Muscle layer of colon (tissue), 2 donors: Measurements from ENCODE around the gene LHB.
"Not testable (repeated sequence)": the region's sequence is repeated elsewhere in the genome, so short reads cannot be mapped to it uniquely, and the experiment has no call there.

Experiments
- H3K27ac ChIP-seq: one replicate; pipeline ENCODE4 v1.7.0; 2013; ENCODE audit warnings: low read depth, mild to moderate bottlenecking, low read length, moderate library complexity
- H3K27me3 ChIP-seq, 2 donors: one replicate each; pipeline ENCODE4 v1.7.0; 2013; ENCODE audit warnings: low read length in 2 of 2, mild to moderate bottlenecking in 2 of 2; ENCODE audit not compliant: insufficient read depth in 2 of 2, control insufficient read depth in 1 of 2
- H3K36me3 ChIP-seq: one replicate; pipeline ENCODE4 v1.7.0; 2013; ENCODE audit warnings: mild to moderate bottlenecking, low read length; ENCODE audit not compliant: insufficient read depth
- H3K4me1 ChIP-seq: one replicate; pipeline ENCODE4 v1.7.0; 2013; ENCODE audit warnings: mild to moderate bottlenecking, low read length; ENCODE audit not compliant: insufficient read depth
- H3K4me3 ChIP-seq, 2 donors: one replicate each; pipeline ENCODE4 v1.7.0; 2013; ENCODE audit warnings: low read length in 2 of 2, low read depth in 1 of 2, mild to moderate bottlenecking in 1 of 2, moderate library complexity in 1 of 2
- H3K9ac ChIP-seq: one replicate; pipeline ENCODE4 v1.7.0; 2013; ENCODE audit warnings: low read length
- H3K9me3 ChIP-seq: one replicate; pipeline ENCODE4 v1.7.0; 2013; ENCODE audit warnings: mild to moderate bottlenecking, low read length
- donor health status: abdominal sarcoma.
- donor health status: Adenocarcinoma of cecum.

Gene LHB

GRCh38 chr19:49018388-49019241, 1.7 kb upstream of the LHB start:
- not testable (repeated sequence) for H3K9ac ChIP-seq
- H3K36me3 ChIP-seq: peaks cover 10% of the 10 kb centered on the region

DNA sequence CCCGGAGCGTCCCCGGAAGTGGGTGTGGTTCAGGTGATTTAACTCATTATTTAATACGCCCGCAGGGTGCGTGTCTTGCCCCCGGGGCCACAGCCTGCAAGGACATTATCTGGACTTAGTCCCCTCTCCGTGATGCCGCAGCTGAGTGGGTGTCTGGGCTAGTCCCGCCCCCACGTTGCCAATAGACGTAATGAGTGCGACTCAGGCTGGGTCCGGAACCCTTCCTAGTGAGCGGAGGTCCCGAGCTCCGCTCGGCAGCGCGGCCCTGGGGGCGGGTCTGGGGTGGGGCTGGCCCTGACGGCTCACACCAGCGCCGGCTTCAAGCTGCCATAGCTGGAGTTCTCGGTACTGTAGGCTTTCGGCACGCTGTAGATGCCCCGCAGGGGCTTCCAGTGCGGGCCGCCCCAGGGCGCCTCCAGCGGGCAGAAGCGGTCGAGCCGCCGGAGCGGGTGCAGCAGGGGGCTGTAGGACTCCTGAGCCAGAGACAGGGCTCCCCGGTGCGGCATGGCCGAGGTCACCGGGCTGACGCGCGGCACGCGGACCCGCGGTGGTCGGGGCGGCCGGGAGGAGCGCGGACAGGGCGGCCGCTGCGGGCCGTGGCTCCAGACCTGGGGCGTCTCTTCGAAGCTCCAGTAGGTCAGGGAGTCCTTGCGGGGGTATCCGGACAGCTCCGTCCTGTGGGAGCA, 918 bp upstream of the LHB start:
- H3K9me3 ChIP-seq: no peaks in the 10 kb centered on the region
- H3K36me3 ChIP-seq: peaks cover 10% of the 10 kb centered on the region
- no peak overlapping the region for H3K9ac ChIP-seq
- no peaks in the 10 kb centered on the region for H3K4me1 ChIP-seq
- peaks cover 0 to 37% of the 10 kb centered on the region in 2 donors for H3K27me3 ChIP-seq
- H3K4me3 ChIP-seq: peak overlapping the region; percentile 53 to 64
- no peak overlapping the region for H3K27ac ChIP-seq

More at GRCh38 chr19:49018388-49019241, 1.7 kb upstream of the LHB start:
- H3K4me1 ChIP-seq, H3K27ac ChIP-seq, H3K9me3 ChIP-seq: not testable (repeated sequence)
- peak overlapping the region in 1 of 2 donors; percentile 53 for H3K4me3 ChIP-seq
- peaks cover 0 to 37% of the 10 kb centered on the region in 2 donors for H3K27me3 ChIP-seq

GRCh38 chr19:49016067-49016839, 638 bp downstream of the LHB start:
- no peaks in the 10 kb centered on the region for H3K4me1 ChIP-seq
- no peaks in the 10 kb centered on the region for H3K9me3 ChIP-seq
- no peak overlapping the region for H3K27ac ChIP-seq
- H3K4me3 ChIP-seq: no peak overlapping the region
- H3K27me3 ChIP-seq: peaks cover 0 to 37% of the 10 kb centered on the region in 2 donors
- peaks cover 10% of the 10 kb centered on the region for H3K36me3 ChIP-seq
- no peak overlapping the region for H3K9ac ChIP-seq

- Histone ChIP-seq H3K4me3 (no peak overlapping the region), H3K27me3 (peaks cover 0 to 24% of the 10 kb centered on the region in 2 donors), H3K36me3 (peaks cover 20% of the 10 kb centered on the region), H3K9ac (no peak overlapping the region), H3K4me1 (no peaks in the 10 kb centered on the region), H3K27ac (no peak overlapping the region), H3K9me3 (no peaks in the 10 kb centered on the region)
Measured at GRCh38 chr19:49014870-49015255, 2.0 kb downstream of the LHB start.

GRCh38 chr19:49014123-49014869, 2.6 kb downstream of the LHB start:
- Histone ChIP-seq H3K27ac (no peak overlapping the region), H3K4me3 (no peak overlapping the region), H3K4me1 (no peaks in the 10 kb centered on the region), H3K9me3 (no peaks in the 10 kb centered on the region), H3K36me3 (peaks cover 23% of the 10 kb centered on the region), H3K27me3 (peaks cover 0 to 18% of the 10 kb centered on the region in 2 donors), H3K9ac (no peak overlapping the region)

DNA sequence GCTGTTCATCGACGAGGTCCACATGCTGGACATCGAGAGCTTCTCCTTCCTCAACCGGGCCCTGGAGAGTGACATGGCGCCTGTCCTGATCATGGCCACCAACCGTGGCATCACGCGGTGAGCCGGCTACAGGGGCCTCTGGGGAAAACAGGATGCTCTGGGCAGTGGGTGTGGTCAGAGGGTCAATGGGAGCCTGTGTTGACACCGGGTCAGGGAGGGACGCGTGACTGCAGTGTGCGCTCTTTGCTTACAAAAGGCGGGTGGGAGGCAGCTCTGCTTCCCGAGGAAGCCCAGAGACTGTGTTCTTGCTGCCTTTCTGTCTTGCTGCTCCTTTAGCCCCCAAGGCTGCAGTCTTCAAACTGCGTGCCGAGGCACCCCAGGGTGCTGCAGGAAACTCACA, 5.7 kb downstream of the LHB start:
- no peak overlapping the region for H3K27ac ChIP-seq
- H3K4me3 ChIP-seq: no peak overlapping the region
- H3K9ac ChIP-seq: no peak overlapping the region
- H3K36me3 ChIP-seq: peaks cover 29% of the 10 kb centered on the region
- H3K27me3 ChIP-seq: no peaks in the 10 kb centered on the region
- H3K9me3 ChIP-seq: no peaks in the 10 kb centered on the region
- no peaks in the 10 kb centered on the region for H3K4me1 ChIP-seq

DNA sequence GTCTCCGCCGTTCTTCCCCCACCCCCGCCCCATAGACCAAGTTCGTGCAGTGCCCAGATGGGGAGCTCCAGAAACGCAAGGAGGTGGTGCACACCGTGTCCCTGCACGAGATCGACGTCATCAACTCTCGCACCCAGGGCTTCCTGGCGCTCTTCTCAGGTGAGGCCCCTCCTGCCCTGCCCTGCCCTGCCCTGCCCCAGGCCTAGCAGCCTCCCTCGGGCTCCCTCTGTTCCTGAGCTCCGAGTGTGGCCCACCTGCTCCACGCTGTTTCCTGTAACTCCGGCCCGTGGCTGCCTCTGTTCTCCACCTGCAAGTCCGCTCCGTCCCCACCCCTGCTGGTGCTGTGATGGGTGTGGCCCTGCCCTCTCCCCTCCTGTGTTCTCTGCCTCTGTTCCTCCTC, 6.4 kb downstream of the LHB start:
- no peak overlapping the region for H3K27ac ChIP-seq
- no peaks in the 10 kb centered on the region for H3K9me3 ChIP-seq
- H3K9ac ChIP-seq: no peak overlapping the region
- H3K27me3 ChIP-seq: no peaks in the 10 kb centered on the region
- peaks cover 27% of the 10 kb centered on the region for H3K36me3 ChIP-seq
- no peaks in the 10 kb centered on the region for H3K4me1 ChIP-seq
- no peak overlapping the region for H3K4me3 ChIP-seq

DNA sequence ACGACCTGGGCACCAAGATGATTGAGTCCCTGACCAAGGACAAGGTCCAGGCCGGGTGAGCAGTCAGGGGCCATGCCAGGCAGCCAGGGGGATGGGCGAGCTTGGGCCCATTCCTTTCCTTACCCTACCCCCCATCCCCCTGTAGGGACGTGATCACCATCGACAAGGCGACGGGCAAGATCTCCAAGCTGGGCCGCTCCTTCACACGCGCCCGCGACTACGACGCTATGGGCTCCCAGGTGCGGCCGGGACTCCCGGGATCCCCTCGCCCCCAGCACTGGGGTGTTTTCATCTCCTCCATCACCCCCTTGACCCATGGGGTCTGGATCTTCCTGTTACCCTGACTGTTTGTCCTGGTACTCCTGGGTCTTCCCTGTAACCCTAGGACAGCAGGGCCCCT, 7.1 kb downstream of the LHB start:
- no peaks in the 10 kb centered on the region for H3K4me1 ChIP-seq
- H3K9ac ChIP-seq: no peak overlapping the region
- no peaks in the 10 kb centered on the region for H3K9me3 ChIP-seq
- no peak overlapping the region for H3K27ac ChIP-seq
- H3K4me3 ChIP-seq: no peak overlapping the region
- H3K36me3 ChIP-seq: peaks cover 29% of the 10 kb centered on the region
- no peaks in the 10 kb centered on the region for H3K27me3 ChIP-seq

DNA sequence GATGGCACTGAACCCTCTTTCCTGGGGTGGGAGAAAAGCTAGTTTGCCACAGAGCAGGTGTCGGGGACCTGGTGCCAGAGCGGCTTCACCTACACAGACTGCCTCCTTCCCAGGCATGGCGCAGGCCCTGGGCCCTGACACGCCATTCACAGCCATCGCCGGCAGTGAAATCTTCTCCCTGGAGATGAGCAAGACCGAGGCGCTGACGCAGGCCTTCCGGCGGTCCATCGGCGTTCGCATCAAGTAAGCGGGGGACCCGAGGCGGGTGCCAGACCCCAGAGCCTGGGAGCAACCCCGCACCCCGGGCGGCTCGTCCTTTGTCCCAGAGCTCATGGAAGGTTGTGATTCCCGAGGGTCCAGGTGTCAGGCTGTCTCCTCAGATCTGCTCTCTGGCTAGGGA, 10.0 kb downstream of the LHB start:
- Histone ChIP-seq H3K9me3 (no peaks in the 10 kb centered on the region), H3K36me3 (peaks cover 37% of the 10 kb centered on the region), H3K4me3 (no peak overlapping the region), H3K4me1 (no peaks in the 10 kb centered on the region), H3K27ac (no peak overlapping the region), H3K27me3 (no peaks in the 10 kb centered on the region), H3K9ac (no peak overlapping the region)

- H3K4me1 ChIP-seq: no peaks in the 10 kb centered on the region
- H3K4me3 ChIP-seq: no peak overlapping the region
- H3K27me3 ChIP-seq: no peaks in the 10 kb centered on the region
- no peaks in the 10 kb centered on the region for H3K9me3 ChIP-seq
- peaks cover 30% of the 10 kb centered on the region for H3K36me3 ChIP-seq
- H3K9ac ChIP-seq: no peak overlapping the region
- H3K27ac ChIP-seq: no peak overlapping the region
Measured at GRCh38 chr19:49004964-49005614, 11.8 kb downstream of the LHB start.
